GM10248 (cell line): ENCODE measurements around the gene DYSF.

Experiments
- CTCF ChIA-PET: fragments of 300-600 bp; sonication (Branson Sonifier 250); formaldehyde crosslinking; extraction: SDS; loops from one replicate; lab custom pipeline; 2021; ENCODE audit warnings: antibody characterized with exemption; lab: Yijun Ruan, JAX
- POLR2A ChIA-PET: fragments of 350-650 bp; sonication (Branson Sonifier 250); formaldehyde crosslinking; extraction: SDS; loops from one replicate; lab custom pipeline; 2020; ENCODE audit warnings: antibody characterized with exemption; lab: Yijun Ruan, JAX
- DNase-seq: peaks from one replicate; pipeline ENCODE4 v3.0.0; 2012; ENCODE audit errors: extremely low spot score
- TF ChIP-seq, protein P1 (sequence below): IDR thresholded peaks from 2 replicates; pipeline ENCODE4 v1.5.1; 2012; ENCODE audit warnings: mild to moderate bottlenecking, low read depth; ENCODE audit errors: extremely low read depth, missing control alignments, control extremely low read depth

Gene DYSF

DNA sequence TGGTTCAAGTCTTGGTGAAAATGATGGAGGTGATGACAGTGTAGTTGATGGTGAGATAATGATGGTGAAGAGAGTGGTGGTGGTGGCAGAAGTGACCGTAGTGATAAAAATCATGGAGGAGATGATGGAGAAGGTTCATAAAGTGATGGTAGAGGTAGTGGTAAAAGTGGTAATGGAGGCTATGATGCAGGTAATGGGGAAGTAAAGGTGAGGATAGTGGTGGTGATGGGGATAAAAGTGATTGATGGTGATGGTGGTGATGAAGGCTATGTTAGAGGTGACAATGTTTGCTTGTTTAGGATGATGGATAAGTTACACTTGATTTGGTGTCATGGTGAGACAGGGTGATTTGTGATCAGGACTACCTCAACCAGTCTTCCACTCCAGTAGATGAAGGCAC is 268.9 kb downstream of the DYSF start:
- CTCF ChIA-PET: no interaction called here
- DNase-seq: no peak
- TF ChIP-seq, protein P1, sequence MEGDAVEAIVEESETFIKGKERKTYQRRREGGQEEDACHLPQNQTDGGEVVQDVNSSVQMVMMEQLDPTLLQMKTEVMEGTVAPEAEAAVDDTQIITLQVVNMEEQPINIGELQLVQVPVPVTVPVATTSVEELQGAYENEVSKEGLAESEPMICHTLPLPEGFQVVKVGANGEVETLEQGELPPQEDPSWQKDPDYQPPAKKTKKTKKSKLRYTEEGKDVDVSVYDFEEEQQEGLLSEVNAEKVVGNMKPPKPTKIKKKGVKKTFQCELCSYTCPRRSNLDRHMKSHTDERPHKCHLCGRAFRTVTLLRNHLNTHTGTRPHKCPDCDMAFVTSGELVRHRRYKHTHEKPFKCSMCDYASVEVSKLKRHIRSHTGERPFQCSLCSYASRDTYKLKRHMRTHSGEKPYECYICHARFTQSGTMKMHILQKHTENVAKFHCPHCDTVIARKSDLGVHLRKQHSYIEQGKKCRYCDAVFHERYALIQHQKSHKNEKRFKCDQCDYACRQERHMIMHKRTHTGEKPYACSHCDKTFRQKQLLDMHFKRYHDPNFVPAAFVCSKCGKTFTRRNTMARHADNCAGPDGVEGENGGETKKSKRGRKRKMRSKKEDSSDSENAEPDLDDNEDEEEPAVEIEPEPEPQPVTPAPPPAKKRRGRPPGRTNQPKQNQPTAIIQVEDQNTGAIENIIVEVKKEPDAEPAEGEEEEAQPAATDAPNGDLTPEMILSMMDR: no peak
- POLR2A ChIA-PET: no interaction called here

- ChIA-PET POLR2A (no interaction called here), CTCF (no interaction called here)
- TF ChIP-seq, protein P1: no peak
- DNase-seq: no peak
Observed at GRCh38 chr2:71724793-71725192, 271.4 kb downstream of the DYSF start.

DNA sequence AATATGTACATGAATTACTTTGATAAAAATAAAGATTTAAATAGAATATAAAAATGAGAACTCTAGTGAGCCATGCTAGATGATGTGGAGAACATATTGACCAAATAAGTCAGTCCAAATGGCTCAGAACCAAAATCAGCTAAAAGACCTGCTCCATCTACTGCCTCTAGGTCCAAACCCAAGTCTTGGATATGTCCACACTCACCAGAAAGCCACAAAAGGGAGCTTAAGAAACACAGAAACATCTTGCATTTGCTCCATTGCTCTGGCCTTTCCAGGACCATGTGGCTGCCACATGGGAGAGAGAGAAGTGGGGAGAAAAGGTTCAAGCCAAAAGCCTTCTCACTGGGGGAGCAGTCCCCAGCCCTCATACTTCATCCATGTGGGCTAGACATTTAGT is 272.5 kb downstream of the DYSF start:
- ChIA-PET POLR2A (no interaction called here), CTCF (no interaction called here)
- TF ChIP-seq, protein P1: no peak
- no peak for DNase-seq

DNA sequence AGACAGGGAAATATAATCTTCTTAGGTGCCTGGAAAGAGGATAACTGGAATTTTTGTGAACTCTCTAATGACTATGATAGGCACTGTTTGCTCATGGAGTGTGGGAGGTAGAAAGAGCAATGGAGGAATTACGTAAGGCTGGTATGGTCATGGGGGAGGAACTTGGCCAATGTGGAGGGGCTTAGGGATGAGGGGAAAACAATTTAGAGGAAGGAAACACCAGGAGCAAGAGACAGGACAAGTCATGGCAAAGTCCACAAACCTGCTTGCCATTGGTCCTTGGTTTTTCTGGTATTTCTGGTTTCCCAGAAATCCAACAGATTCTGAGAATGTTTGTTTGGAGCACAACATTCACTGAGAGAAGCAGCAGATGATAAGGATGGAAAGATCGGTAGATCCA is 274.2 kb downstream of the DYSF start:
- DNase-seq: no peak
- TF ChIP-seq, protein P1: no peak
- ChIA-PET CTCF (no interaction called here), POLR2A (no interaction called here)

GRCh38 chr2:71728036-71728435 is 274.7 kb downstream of the DYSF start:
- TF ChIP-seq, protein P1: no peak
- POLR2A ChIA-PET: no interaction called here
- DNase-seq: no peak
- CTCF ChIA-PET: no interaction called here

- ChIA-PET CTCF (no interaction called here), POLR2A (no interaction called here)
- DNase-seq: no peak
- TF ChIP-seq, protein P1: no peak
Observed at GRCh38 chr2:71730785-71731383, 277.5 kb downstream of the DYSF start.
